Endometrial microvascular endothelial cells (primary cell): ENCODE results near the gene CNPY4. TPM values are rescaled to one million over a fixed set of nuclear protein-coding genes. Genes with fewer than 3 reads are reported as not detected.

Experiments
- total RNA-seq: library from RNA; depleted of rRNA; stranded (reverse); fragments of >200 nt; gene quantifications from one replicate; pipeline ENCODE4 v1.2.3, GENCODE V29; 2015; ENCODE audit errors: inconsistent ontology term

The CNPY4 gene
- total RNA-seq, 1 donor from 2014 or later = 28.3 TPM

Other genes starting within 250 kb of the CNPY4 start
- gene OR2AE1, start 242.6 kb upstream of the CNPY4 start, total RNA-seq = not detected
- 25.3 TPM for gene TRIM4, start 200.1 kb upstream of the CNPY4 start, total RNA-seq
- gene GJC3, start 190.0 kb upstream of the CNPY4 start, total RNA-seq = 2.0 TPM
- not detected for gene AZGP1, start 143.6 kb upstream of the CNPY4 start, total RNA-seq
- 13.8 TPM for gene ZKSCAN1, start 104.0 kb upstream of the CNPY4 start, total RNA-seq
- gene ZSCAN21, start 69.9 kb upstream of the CNPY4 start, total RNA-seq = 6.0 TPM
- gene ZNF3, start 37.9 kb upstream of the CNPY4 start, total RNA-seq = 14.9 TPM
- 158 TPM for gene COPS6, start 30.7 kb upstream of the CNPY4 start, total RNA-seq
- 168 TPM for gene MCM7, start 18.2 kb upstream of the CNPY4 start, total RNA-seq
- gene AP4M1, start 18.0 kb upstream of the CNPY4 start, total RNA-seq = 54.1 TPM
- gene TAF6, start 276 bp upstream of the CNPY4 start, total RNA-seq = 101 TPM
- 5.1 TPM for gene MBLAC1, start 7.3 kb downstream of the CNPY4 start, total RNA-seq
- 170 TPM for gene LAMTOR4, start 29.3 kb downstream of the CNPY4 start, total RNA-seq
- 8.5 TPM for gene TRAPPC14, start 39.1 kb downstream of the CNPY4 start, total RNA-seq
- gene GAL3ST4, start 49.0 kb downstream of the CNPY4 start, total RNA-seq = 4.2 TPM
- 0.09 TPM for gene GPC2, start 57.7 kb downstream of the CNPY4 start, total RNA-seq
- not detected for gene STAG3, start 58.3 kb downstream of the CNPY4 start, total RNA-seq
- gene PVRIG, start 100.3 kb downstream of the CNPY4 start, total RNA-seq = not detected
- not detected for gene SPDYE3, start 188.1 kb downstream of the CNPY4 start, total RNA-seq
- 20.9 TPM for gene PILRB, start 238.5 kb downstream of the CNPY4 start, total RNA-seq